Spleen (tissue), 13 donors: ENCODE data around the gene CT45A9. TPM values are rescaled to one million over a fixed set of nuclear protein-coding genes. Genes with fewer than 3 reads are reported as not detected.
"Not testable (repeated sequence)": the region's sequence is repeated elsewhere in the genome, so short reads cannot be mapped to it uniquely, and the experiment has no call there.

Source experiments
- DNase-seq: peaks from one replicate; pipeline ENCODE4 v3.0.0-alpha.2; 2020
- H3K27ac ChIP-seq, 8 donors: fragments of 200-600 bp; sonication (generic) in 7 of 8; 1 replicate in 4 of 8; 2 replicates in 4 of 8; pipeline versions ENCODE4 v1.5.0 to v1.8.0; 2016 to 2021; ENCODE audit warnings: inconsistent platforms in 4 of 8, mild to moderate bottlenecking in 4 of 8, moderate library complexity in 1 of 8
- H3K27me3 ChIP-seq, 7 donors: fragments of 200-600 bp; sonication (generic) in 6 of 7; replicated peaks in 1 of 7; 1 replicate in 4 of 7; 2 replicates in 3 of 7; pipeline versions ENCODE4 v1.5.0 to v1.8.0; 2016 to 2021; ENCODE audit warnings: inconsistent platforms in 3 of 7, mild to moderate bottlenecking in 1 of 7
- H3K36me3 ChIP-seq, 6 donors: fragments of 200-600 bp; sonication (generic) in 5 of 6; 1 replicate in 4 of 6; 2 replicates in 2 of 6; pipeline versions ENCODE4 v1.5.0 to v1.8.0; 2016 to 2021; ENCODE audit warnings: inconsistent platforms in 2 of 6
- H3K4me1 ChIP-seq, 6 donors: fragments of 200-600 bp; sonication (generic) in 5 of 6; 1 replicate in 3 of 6; 2 replicates in 3 of 6; pipeline versions ENCODE4 v1.5.0 to v1.8.0; 2016 to 2021; ENCODE audit warnings: inconsistent platforms in 3 of 6
- H3K4me3 ChIP-seq, 8 donors: fragments of 200-600 bp; sonication (generic) in 7 of 8; 1 replicate in 4 of 8; 2 replicates in 4 of 8; pipeline versions ENCODE4 v1.5.0 to v1.8.0; 2016 to 2021; ENCODE audit warnings: inconsistent platforms in 4 of 8, mild to moderate bottlenecking in 4 of 8, moderate library complexity in 2 of 8
- H3K9me3 ChIP-seq, 8 donors: fragments of 200-600 bp; sonication (generic) in 7 of 8; 1 replicate in 4 of 8; 2 replicates in 4 of 8; pipeline versions ENCODE4 v1.5.0 to v1.8.0; 2016 to 2021; ENCODE audit warnings: inconsistent platforms in 4 of 8
- POLR2A ChIP-seq, 3 donors: fragments of 450-650 bp; IDR thresholded peaks; one replicate each; pipeline ENCODE4 v1.5.1; 2017; ENCODE audit warnings: antibody characterized with exemption in 3 of 3, mild to moderate bottlenecking in 1 of 3
- POLR2AphosphoS5 ChIP-seq, 3 donors: sonication (generic); formaldehyde crosslinking; IDR thresholded peaks; one replicate each; pipeline ENCODE4 v1.5.1; 2017; ENCODE audit warnings: antibody characterized with exemption in 3 of 3
- WGBS, 5 donors: extraction: QIAGEN DNeasy Blood & Tissue Kit in 3 of 5; methylation state at CpG; one replicate each; pipeline versions ENCODE4 v1.1.5 to v1.1.7; 2013 to 2018; 5-methylcytosine and 5-hydroxymethylcytosine counted together
- intact Hi-C: fragments of 100-400 bp; cut with DNase I; formaldehyde crosslinking; loops from one replicate; pipeline ENCODE4 v1.15.0; 2023; ENCODE audit warnings: low total_unique reads
- long read RNA-seq, 2 donors: transcript quantifications; one replicate each; lab custom pipeline, GENCODE V29; 2026
- polyA plus RNA-seq, 3 donors: library from polyadenylated mRNA; stranded (reverse); fragments of 200-250 nt; gene quantifications; one replicate each; pipeline ENCODE4 v1.2.1, GENCODE V29; 2013
- total RNA-seq, 7 donors: library from RNA; depleted of rRNA in 3 of 7; stranded (reverse); fragments of >200 nt in 3 of 7; fragmentation: NEBNext Ultra II Directional in 4 of 7; extraction: Animal tissue kit (Norgen Biotek cat#: 25700) in 4 of 7; gene quantifications; one replicate each; pipeline versions ENCODE4 v1.1.0 to v1.2.1, GENCODE V29; 2016 to 2021
- TF ChIP-seq, protein P1 (sequence below), 11 experiments: fragments of 200-600 bp in 7 of 11; fragments of 450-650 bp in 4 of 11; sonication (generic) in 4 of 11; IDR thresholded peaks in 8 of 11; conservative IDR thresholded peaks in 3 of 11; 1 replicate in 7 of 11; 2 replicates in 4 of 11; pipeline versions ENCODE4 v1.4.0 to v1.8.0; 2016 to 2021; ENCODE audit warnings: antibody characterized with exemption in 11 of 11, inconsistent platforms in 4 of 11, mild to moderate bottlenecking in 1 of 11
- donor health status: healthy with polysubstance abuse.
- donor health status: DM: no; HTN: no; CAD: no; lungs with moderate emphysema.
- donor health status: DM: no; HTN: no; CAD: no.
- donor health status: Bipolar disorder and iron deficiency.
- donor health status: healthy.
- donor health status: DM: no; HTN: no; CAD: no.
- donor health status: DM: yes; HTN: yes; CAD: no.

Gene CT45A9, protein sequence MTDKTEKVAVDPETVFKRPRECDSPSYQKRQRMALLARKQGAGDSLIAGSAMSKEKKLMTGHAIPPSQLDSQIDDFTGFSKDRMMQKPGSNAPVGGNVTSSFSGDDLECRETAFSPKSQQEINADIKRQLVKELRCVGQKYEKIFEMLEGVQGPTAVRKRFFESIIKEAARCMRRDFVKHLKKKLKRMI
- total RNA-seq (not detected), polyA plus RNA-seq (not detected)
- long read RNA-seq, donor 1: 0 reads
- long read RNA-seq, donor 2: 0 reads

DNA sequence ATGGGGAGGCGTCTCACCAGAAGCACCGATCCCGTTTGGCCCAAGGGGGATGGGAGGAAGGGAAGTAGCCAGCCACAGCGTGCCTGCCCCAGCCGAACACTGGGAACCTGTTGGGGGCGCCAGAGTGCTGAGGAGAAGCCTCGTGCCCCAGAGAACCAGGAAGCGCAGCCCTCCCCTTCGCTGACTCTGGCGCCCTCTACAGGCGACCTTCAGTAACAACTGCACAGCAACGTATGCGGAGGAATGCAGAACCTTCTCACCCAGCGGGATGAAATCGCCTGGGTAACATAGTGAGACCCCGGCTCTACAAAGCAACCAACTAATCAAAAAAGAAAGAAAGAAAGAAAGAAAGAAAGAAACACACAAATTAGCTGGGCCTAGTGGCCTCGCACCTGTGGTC, at the start of gene CT45A9:
Gene CT45A9 (minus strand): TSS at position 101 of the 400 bp plus-strand sequence. CDS start 3,751 bp downstream, outside the sequence.
- H3K4me1 ChIP-seq, H3K4me3 ChIP-seq, H3K9me3 ChIP-seq, H3K27me3 ChIP-seq, H3K36me3 ChIP-seq, intact Hi-C loops, DNase-seq, H3K27ac ChIP-seq: not testable (repeated sequence)
- WGBS, 5 donors: no CpG with 5 or more reads among the region's 17 CpGs

DNA sequence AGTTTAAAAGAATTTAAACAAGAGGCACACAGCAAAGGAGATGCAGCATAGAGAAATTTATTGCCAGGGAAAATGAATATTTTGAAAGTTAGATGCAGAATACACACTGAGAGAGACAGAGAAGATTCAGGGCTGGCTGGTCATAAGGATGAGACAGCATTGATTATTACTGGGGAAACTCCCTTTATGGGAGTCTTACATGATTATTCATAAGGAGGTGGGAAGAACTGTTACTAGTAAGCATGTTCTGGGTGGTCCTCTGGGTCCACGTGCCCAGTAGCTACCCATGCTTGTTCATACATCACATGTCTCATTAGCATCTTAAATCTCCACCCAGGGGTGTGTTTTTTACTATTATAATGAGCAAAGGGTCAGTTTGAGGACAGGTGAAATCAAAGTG, 48.9 kb upstream of the CT45A9 start:
- intact Hi-C loops, H3K9me3 ChIP-seq, H3K36me3 ChIP-seq, H3K4me1 ChIP-seq, DNase-seq, H3K27ac ChIP-seq, H3K4me3 ChIP-seq: not testable (repeated sequence)
- peaks cover 0 to 13% (median 0%) of the 10 kb centered on the region in 7 donors for H3K27me3 ChIP-seq
- WGBS, 5 donors: 14 to 75% (median 43%) methylated on average over 1 of the region's 1 CpG

DNA sequence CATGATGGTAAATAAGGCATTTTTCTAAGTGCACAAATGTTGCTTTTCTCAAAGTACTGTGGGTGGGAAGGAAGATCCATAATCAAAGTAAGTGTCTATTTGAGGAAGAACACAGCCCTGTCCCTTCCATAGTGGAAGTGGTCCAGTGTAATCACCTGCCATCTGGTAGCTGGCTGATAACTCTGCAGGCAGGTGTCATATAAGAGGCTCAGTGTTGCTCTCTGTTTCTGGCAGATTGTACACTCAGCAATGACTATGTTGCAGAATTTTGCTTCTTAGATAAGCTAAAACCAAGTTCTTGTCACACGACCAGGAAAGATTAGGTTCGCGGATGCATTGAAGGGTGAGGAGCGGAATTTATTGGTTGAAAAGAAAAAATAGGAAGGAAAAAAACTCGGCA, 42.8 kb upstream of the CT45A9 start:
- H3K27me3 ChIP-seq: peaks cover 0 to 12% (median 0%) of the 10 kb centered on the region in 7 donors
- H3K36me3 ChIP-seq: no peaks in the 10 kb centered on the region
- H3K27ac ChIP-seq: no peak overlapping the region
- no peak for TF ChIP-seq POLR2AphosphoS5 (IDR thresholded peaks at IDR 0.05)
- TF ChIP-seq, protein P1, sequence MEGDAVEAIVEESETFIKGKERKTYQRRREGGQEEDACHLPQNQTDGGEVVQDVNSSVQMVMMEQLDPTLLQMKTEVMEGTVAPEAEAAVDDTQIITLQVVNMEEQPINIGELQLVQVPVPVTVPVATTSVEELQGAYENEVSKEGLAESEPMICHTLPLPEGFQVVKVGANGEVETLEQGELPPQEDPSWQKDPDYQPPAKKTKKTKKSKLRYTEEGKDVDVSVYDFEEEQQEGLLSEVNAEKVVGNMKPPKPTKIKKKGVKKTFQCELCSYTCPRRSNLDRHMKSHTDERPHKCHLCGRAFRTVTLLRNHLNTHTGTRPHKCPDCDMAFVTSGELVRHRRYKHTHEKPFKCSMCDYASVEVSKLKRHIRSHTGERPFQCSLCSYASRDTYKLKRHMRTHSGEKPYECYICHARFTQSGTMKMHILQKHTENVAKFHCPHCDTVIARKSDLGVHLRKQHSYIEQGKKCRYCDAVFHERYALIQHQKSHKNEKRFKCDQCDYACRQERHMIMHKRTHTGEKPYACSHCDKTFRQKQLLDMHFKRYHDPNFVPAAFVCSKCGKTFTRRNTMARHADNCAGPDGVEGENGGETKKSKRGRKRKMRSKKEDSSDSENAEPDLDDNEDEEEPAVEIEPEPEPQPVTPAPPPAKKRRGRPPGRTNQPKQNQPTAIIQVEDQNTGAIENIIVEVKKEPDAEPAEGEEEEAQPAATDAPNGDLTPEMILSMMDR (IDR thresholded peaks at IDR 0.05 in 8 of 11, conservative IDR thresholded peaks at IDR 0.05 in 3 of 11): no peak
- TF ChIP-seq POLR2A (IDR thresholded peaks at IDR 0.05): no peak
- H3K4me1 ChIP-seq: no peaks in the 10 kb centered on the region
- H3K4me3 ChIP-seq: no peak overlapping the region
- WGBS, 5 donors: 82 to 91% (median 85%) methylated on average over 5 of the region's 5 CpGs
- intact Hi-C loops: no loop called here
- H3K9me3 ChIP-seq: no peaks in the 10 kb centered on the region
- no peak for DNase-seq

DNA sequence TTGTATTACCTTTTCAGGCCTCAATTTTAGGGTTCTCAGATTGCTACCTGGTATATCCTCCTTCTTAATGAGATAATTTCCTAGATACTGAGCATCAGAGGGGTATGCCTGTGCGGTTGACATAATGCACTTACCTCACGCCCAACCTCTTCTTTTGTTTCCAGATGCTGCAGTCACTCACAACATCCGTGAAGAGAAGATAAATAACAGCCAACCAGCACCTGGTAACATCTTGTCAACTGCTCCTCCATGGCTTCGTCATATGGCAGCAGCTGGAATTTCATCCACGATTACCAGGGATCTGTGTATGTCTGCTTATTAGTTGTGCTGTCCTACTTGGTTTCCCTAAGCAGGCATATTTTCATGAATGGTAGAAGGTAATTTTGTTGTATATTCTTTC, 38.6 kb upstream of the CT45A9 start:
- no peak overlapping the region for H3K27ac ChIP-seq
- no peaks in the 10 kb centered on the region for H3K4me1 ChIP-seq
- no peak overlapping the region for H3K4me3 ChIP-seq
- intact Hi-C loops: no loop called here
- peaks cover 0 to 6% (median 0%) of the 10 kb centered on the region in 7 donors for H3K27me3 ChIP-seq
- no peaks in the 10 kb centered on the region for H3K9me3 ChIP-seq
- 66 to 98% (median 75%) methylated on average over 5 of the region's 5 CpGs for WGBS, 5 donors
- DNase-seq: no peak
- no peak for TF ChIP-seq POLR2AphosphoS5 (IDR thresholded peaks at IDR 0.05)
- TF ChIP-seq, protein P1 (IDR thresholded peaks at IDR 0.05 in 8 of 11, conservative IDR thresholded peaks at IDR 0.05 in 3 of 11): no peak
- no peak for TF ChIP-seq POLR2A (IDR thresholded peaks at IDR 0.05)
- no peaks in the 10 kb centered on the region for H3K36me3 ChIP-seq

DNA sequence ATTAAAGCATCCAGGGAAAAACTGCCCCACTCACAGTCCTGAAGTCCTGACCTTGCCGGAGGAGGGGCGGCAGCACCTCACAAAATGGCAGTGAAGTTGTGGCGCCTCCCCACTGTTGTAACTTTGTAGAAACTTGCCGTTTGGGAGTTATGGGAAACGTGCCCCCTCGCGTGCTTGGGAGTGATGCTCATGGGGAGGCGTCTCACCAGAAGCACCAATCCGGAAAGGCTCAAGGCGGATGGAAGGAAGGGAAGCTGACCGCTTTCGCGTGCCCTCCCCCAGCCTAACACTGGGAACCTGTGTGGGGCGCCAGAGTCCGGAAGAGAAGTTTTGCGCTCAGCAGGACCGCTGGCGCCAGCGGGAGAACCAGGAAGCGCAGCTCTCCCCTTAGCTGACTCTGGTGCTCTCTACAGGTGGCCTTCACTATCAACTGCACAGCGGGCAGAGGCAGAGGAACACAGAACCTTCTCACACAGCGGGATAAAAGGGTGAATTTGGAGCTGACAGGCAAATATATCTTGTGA, 21.7 kb upstream of the CT45A9 start, which contains the start of the genes CT45A10 and SAGE1:
Gene CT45A10 (minus strand): TSS at position 151 of the 524 bp plus-strand sequence. CDS start 8,100 bp downstream, outside the sequence.
Gene SAGE1 (plus strand): TSS at position 423 of the 524 bp plus-strand sequence. CDS start 2,527 bp downstream, outside the sequence.
- H3K27ac ChIP-seq: no peak within 1 kb of the TSS
- H3K4me3 ChIP-seq: no peak within 1 kb of the TSS
- H3K4me1 ChIP-seq: no peaks in the 10 kb centered on the region
- TF ChIP-seq POLR2A (IDR thresholded peaks at IDR 0.05): no peak
- TF ChIP-seq POLR2AphosphoS5 (IDR thresholded peaks at IDR 0.05): no peak
- TF ChIP-seq, protein P1 (IDR thresholded peaks at IDR 0.05 in 8 of 11, conservative IDR thresholded peaks at IDR 0.05 in 3 of 11): no peak
- 79 to 97% (median 93%) methylated on average over 3 to 22 of the region's 22 CpGs for WGBS, 5 donors
- no peaks in the 10 kb centered on the region for H3K36me3 ChIP-seq
- intact Hi-C loops: no loop called here
- peak; percentile 56 for DNase-seq
- H3K9me3 ChIP-seq: no peaks in the 10 kb centered on the region
- no peaks in the 10 kb centered on the region for H3K27me3 ChIP-seq
